GM19467 (cell line): ENCODE data around the gene SND1.

Experiments used
- ATAC-seq: cut with Tn5 transposase; IDR thresholded peaks from one replicate; pipeline ENCODE4 v1.9.1; 2021; ENCODE audit warnings: mild to moderate bottlenecking, moderate library complexity; ENCODE audit not compliant: unreplicated experiment

SND1 gene

DNA sequence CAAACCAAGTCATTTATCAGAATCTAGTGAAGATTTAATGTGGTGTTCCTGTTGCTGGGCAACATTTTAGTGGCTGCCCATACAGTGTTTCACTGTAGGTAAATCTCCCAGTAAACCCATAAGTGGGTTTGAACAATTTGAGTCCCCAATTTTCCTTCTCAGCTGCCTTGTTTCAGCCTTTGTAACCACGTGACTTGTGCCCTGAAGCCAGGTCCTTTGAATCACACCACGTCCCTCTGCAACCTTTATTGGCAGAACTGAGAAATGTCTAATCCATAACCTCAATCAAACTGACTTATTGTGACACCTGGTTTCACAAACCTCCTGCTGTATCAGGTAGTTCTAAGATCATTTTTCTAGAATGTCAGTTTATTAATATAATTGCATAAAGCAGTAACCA lies 30.1 kb downstream of the SND1 start:
- ATAC-seq: no peak

DNA sequence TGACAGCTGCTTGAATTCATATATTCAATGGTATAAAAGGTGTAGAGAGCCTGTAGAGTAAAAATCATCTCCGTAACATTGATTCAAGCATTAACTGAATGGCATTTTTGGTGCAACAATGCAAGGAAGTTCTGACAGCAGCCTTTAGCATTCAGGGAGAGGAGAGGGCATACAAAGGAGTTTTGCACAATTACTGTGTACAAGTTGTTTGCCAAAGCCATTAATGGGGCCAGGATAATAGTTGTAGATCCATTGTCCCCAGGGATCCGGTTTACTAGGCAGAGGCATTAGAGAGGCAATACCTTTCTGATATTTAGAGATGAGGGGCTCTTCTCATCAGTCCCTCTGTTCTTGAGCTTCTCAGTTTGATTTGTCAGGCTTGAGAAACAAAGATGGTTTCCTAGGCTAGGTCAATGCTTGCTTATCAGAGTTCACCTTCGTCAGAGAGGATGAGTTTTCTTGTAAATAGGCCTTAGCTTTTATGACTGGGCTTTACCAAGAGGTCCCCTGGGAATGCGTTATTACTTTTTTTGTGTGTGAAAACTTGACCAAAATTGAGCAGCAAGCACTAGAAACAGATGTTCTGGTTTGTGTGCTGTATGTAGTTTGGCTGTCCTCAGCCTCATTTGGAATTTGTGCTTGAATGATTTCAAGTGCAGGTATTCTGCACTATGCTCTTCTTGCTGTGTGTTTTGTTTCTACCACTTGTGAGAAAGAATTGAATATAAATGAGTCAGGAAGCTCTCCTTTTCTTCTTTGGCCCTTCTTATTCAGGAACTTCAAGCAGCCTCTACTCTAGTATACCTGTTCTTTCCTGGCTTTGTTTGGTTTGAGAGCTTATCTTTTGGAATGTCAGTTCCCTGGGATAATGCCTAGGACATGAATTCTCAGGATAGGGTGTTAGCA lies 32.0 kb downstream of the SND1 start:
- peak; percentile 77 for ATAC-seq

GRCh38 chr7:127689194-127689772 lies 37.3 kb downstream of the SND1 start:
- no peak for ATAC-seq

GRCh38 chr7:127690337-127690736 lies 38.3 kb downstream of the SND1 start:
- ATAC-seq: no peak

DNA sequence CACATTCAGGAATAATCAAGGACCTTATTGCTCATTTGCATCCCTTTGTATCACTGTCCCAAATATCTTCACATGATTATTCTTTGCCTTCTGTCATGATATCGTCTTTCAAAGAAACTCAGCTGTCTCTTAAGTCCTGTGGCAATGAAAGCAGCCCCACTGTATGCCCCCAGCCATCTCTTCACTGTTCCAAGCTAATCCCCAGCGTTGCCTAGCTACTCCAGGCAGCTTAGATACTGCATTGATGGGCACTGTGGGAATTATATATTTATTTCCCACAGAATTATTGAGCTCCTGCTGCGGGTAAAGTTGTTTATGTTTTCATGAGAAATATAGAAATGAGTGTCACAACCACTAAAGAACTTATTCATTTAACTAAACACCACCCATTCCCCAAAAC lies 38.8 kb downstream of the SND1 start:
- no peak for ATAC-seq

DNA sequence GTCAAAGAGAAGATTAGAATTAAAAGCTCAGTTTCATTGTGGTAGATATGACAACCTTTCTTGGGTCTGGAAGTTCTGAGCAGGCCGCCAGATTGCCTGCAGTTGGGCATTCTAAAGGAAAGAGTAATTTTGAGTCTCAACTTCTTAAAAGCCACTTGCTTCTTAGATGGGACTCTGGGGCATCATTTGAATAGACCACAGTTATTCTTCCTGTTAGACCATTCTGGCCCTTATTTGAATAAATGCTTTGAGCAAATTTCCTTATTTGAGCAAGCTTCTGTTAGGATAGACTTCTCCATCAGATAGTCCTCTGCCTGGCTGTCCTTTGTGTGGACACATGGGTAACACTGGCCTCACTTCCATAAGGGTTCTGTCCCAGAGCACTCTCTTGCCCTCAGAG lies 40.2 kb downstream of the SND1 start:
- peak; percentile 42 for ATAC-seq

GRCh38 chr7:127699853-127700252 lies 47.9 kb downstream of the SND1 start:
- ATAC-seq: no peak

DNA sequence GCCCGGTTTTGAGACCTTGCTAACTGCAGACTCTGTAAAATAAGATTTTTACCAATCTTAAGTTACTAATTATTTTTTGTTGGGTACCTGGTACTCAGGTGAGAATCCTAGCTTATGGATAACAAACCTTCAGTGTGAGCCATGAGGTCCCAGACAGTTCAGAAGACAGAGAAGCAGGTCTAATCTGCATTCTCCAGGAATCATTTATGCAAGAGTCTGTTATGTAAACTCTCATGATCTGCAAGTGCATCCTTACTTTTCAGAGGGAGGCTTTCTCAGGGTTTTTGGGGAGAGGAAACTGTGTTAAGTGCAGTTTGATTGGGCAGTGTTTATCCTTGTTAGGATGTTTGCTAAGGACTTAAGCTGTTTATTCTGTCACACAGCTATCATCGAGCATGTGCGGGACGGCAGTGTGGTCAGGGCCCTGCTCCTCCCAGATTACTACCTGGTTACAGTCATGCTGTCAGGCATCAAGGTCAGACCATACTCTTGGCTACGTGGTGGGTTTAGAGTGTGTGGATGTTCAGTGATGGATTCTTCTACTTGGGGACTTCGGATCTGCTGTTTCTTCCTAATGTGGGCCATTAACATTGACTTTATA lies 50.2 kb downstream of the SND1 start:
- no peak for ATAC-seq

DNA sequence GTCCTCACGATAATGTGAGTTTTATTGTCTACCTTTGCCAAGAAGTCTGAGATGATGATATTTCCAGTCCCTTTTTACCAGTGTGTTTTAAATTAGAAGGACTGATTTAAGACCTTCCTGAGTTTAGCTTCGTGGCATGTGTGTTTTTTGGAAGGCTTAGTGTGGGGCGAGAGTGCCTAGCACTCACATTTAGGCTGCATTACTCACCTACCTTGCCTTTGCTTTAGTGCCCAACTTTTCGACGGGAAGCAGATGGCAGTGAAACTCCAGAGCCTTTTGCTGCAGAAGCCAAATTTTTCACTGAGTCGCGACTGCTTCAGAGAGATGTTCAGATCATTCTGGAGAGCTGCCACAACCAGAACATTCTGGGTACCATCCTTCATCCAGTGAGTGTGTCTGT lies 50.9 kb downstream of the SND1 start:
- no peak for ATAC-seq

DNA sequence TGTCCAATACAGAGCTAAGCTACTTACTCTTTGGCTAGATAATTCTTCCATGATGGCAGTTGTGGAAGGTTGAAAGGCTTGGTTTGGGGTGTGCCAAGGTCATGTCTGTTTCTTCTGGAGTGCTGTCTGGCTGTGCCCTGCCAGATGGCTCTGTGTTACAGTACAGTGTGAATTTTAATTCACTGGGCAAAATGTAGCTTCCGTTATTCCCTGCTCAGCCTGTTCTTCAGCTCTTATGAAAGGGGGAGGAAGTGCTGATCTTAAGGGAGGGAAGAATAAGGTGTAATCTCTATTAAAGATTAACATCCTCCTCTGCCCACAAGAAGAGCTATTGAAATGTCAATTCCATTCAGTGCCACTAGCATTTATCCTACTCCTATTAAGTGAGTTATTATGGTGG lies 52.2 kb downstream of the SND1 start:
- no peak for ATAC-seq

DNA sequence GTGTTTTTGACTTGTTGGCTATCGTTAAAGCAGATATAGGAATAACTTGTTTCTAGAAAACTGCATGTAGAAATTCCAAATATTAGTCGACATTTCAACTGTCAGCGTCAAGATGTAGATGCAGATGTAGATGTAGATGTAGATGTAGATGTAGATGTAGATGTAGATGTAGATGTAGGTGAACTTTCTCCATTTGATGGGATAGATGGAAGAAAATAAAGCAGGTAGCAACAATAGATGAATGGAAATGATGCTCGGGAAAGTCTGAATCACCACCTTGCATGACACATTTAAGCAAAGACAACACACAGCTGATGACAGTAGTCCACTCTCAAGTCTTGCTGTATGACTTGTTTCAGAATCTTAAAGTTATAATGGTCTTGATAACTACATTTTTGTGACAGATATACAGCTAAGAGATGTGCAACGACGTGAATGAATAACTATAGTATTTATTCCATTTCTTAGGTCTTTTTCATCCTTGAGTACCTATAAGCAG lies 53.5 kb downstream of the SND1 start:
- ATAC-seq: no peak

GRCh38 chr7:127706766-127707165 lies 54.8 kb downstream of the SND1 start:
- no peak for ATAC-seq

GRCh38 chr7:127708201-127708600 lies 56.2 kb downstream of the SND1 start:
- no peak for ATAC-seq

DNA sequence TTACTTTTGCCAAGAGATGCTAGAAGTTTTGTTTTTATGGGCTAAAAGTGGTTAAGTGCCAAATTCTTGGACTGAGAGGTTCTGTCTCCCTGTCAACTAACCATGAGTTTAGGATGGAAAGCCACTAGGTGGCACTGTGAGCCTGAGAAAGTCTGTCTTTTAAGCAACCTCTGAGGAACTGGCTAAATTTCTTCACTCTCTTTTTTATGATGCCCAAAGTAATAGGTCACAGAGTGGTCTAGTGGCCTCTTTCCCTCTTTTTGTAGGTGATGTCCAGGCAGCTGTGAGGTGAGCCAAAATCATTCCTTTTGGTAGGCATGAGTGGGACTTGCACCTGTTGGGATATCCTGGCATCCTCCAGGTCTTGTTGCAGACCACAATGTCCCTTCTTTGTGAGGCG lies 56.8 kb downstream of the SND1 start:
- ATAC-seq: no peak

- ATAC-seq: no peak
Observed at GRCh38 chr7:127710635-127711034, 58.6 kb downstream of the SND1 start.

DNA sequence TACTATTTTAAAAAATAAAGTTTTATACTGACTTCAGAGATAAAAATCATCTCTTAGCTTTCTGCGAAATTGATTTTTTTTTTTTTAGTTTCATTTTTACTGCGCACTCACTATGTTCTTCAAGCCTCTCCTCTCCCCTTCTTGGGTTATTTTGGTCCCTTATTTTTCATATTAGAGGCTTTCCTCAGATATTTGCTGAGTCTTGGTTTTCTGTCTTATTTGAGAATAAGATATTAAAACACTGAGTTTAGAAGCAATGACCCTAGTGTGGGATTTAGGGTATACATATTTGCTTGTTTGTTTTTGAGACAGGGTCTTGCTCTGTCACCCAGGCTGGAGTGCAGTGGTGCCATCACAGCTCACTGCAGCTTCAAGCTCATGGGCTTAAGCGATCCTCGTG lies 59.9 kb downstream of the SND1 start:
- no peak for ATAC-seq

DNA sequence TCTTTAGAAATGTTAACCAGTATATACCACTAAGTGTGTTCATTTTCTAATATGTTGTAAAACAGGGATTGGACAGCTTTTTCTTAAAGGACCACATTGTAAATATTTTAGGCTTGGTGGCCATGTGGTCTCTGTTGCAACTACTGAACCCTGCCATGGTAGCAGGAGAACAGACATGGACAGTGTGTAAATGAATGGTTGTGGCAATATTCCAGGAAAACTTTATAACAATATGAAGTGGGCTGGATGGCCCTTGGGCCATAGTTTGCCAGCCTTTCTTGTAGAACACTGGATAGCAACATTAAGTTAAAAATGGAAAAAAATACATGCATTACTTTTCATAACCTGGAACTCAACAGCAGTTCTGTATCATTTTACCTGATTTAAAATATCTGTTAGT lies 61.0 kb downstream of the SND1 start:
- ATAC-seq: no peak

GRCh38 chr7:127713758-127714157 lies 61.8 kb downstream of the SND1 start:
- ATAC-seq: no peak

- no peak for ATAC-seq
Observed at GRCh38 chr7:127715272-127715671, 63.3 kb downstream of the SND1 start.

- ATAC-seq: no peak
Observed at GRCh38 chr7:127715901-127716300, 63.9 kb downstream of the SND1 start.

- no peak for ATAC-seq
Observed at GRCh38 chr7:127717502-127718339, 65.7 kb downstream of the SND1 start.
